HG02981 (cell line): ENCODE measurements around the gene CSDE1.
A peak's percentile ranks its signal among the peaks of the same experiment; 100 is the strongest.

Experiments used
- ATAC-seq: cut with Tn5 transposase; IDR thresholded peaks from one replicate; pipeline ENCODE4 v1.9.1; 2021; ENCODE audit warnings: mild to moderate bottlenecking, moderate library complexity; ENCODE audit not compliant: unreplicated experiment

CSDE1 gene

DNA sequence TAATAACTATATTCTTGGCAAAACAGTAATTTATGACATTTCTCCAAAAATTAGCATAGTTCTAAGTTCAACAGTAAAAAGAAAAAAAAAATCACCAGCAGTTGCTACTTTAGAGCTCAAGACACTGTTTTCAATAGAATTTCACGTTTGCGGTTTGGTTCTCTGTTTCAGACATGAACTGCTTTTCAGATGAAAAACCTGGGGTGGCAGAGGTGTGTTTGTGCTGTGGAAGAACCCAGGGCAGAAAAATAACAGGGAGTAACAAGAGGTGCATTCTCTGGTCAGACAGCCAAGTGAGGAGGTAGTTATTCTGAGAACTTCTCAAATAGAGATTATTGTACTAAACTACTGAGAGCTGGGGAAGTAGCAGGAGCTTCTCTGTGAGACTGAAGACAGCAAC lies 50.2 kb downstream of the CSDE1 start:
- ATAC-seq, result no peak

- no peak for ATAC-seq
Observed at GRCh38 chr1:114703242-114703641, 54.5 kb downstream of the CSDE1 start.

GRCh38 chr1:114702737-114703136 lies 55.0 kb downstream of the CSDE1 start:
- ATAC-seq, result no peak

GRCh38 chr1:114701931-114702330 lies 55.9 kb downstream of the CSDE1 start:
- ATAC-seq, result no peak

GRCh38 chr1:114700036-114700600 lies 57.7 kb downstream of the CSDE1 start:
- no peak for ATAC-seq

- no peak for ATAC-seq
Observed at GRCh38 chr1:114696810-114697209, 61.0 kb downstream of the CSDE1 start.

- no peak for ATAC-seq
Observed at GRCh38 chr1:114695430-114696058, 62.2 kb downstream of the CSDE1 start, which contains the start of gene AMPD1. Gene AMPD1, minus strand, starts transcription at chr1:114695546. Its CDS starts 75 bp downstream, at chr1:114695471.

GRCh38 chr1:114694540-114695310 lies 63.1 kb downstream of the CSDE1 start:
- ATAC-seq, result no peak

- no peak for ATAC-seq
Observed at GRCh38 chr1:114692947-114693346, 64.8 kb downstream of the CSDE1 start.

DNA sequence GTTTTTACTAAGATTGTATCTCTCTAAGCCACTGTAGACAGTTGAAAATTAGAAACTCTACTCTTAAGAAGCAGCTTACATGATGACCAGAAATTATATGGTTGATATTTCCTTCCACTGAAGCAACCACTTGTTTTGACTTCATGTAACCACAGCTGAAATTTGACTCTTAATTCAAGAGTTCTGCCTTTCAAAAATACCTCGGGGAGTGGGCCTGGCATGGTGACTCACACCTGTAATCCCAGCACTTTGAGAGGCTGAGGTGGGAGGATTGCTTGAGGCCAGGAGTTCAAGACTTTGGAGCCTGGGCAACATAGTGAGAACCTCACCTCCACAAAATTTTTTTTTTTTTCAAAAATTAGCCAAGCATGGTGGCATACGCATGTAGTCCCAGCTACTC lies 66.7 kb downstream of the CSDE1 start:
- ATAC-seq, result no peak

GRCh38 chr1:114690148-114690547 lies 67.6 kb downstream of the CSDE1 start:
- no peak for ATAC-seq

DNA sequence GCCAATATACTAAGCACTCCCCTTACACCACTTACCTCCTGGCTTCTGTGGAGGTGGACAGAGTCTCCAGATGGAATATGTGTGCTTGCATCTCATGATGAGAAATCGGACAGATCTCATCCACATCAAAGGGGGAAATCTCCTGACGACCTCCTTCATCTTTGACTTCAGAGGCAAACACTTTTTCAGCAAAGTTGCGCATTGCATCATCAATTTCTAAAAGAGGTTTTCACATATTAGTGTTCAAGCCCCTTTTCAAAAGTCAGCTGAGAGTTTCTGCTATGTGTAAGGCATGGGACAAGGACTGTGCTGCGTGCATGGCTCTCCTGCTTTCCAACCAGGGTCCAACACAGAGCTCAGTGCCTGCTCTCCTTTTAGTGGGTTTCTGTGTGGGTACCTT lies 69.3 kb downstream of the CSDE1 start:
- ATAC-seq, result no peak

GRCh38 chr1:114685851-114686250 lies 71.9 kb downstream of the CSDE1 start:
- ATAC-seq, result no peak

GRCh38 chr1:114677691-114678090 lies 80.1 kb downstream of the CSDE1 start:
- ATAC-seq, result no peak

GRCh38 chr1:114676115-114676514 lies 81.7 kb downstream of the CSDE1 start:
- no peak for ATAC-seq

- ATAC-seq, result no peak
Observed at GRCh38 chr1:114671939-114672275, 85.9 kb downstream of the CSDE1 start.

DNA sequence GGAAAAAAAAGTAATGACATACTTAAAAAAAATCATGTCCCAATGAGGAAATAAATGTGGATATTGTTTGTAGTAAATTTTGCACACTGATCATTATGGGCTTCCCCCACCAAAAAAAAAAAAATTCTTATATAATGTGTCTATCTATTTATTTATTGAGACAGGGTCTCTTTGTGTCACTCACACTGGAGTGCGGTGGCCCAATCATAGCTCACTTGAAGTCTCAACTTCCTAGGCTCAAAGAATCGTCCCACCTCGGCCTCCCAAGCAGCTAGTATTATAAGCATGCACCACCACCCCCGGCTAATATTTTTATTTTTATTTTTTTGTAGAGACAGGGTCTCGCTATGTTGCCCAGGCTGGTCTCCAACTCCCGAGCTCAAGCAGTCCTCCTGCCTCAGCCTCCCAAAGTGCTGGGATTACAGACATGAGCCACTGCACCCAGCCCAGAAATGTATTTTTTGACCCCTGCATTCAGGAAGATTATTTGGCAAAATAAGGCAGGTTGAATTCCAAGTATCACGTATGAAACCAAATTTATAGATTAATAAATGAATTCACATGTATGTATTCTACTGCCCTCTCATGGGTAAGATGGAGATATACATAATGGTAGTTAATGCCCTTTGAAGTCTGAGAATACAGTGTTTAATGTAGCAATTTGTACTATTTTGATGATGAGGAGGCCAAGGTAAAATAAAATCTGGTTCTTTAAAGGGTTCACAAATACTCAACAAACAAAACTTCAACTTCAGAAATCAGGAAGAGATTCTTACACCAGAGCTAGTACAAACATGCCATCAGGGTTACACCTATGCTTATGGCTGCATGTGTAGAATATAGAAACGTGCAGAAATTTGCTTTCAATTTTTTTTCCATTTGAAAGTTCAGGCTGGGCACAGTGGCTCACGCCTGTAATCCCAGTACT lies 86.5 kb downstream of the CSDE1 start:
- ATAC-seq, result no peak

DNA sequence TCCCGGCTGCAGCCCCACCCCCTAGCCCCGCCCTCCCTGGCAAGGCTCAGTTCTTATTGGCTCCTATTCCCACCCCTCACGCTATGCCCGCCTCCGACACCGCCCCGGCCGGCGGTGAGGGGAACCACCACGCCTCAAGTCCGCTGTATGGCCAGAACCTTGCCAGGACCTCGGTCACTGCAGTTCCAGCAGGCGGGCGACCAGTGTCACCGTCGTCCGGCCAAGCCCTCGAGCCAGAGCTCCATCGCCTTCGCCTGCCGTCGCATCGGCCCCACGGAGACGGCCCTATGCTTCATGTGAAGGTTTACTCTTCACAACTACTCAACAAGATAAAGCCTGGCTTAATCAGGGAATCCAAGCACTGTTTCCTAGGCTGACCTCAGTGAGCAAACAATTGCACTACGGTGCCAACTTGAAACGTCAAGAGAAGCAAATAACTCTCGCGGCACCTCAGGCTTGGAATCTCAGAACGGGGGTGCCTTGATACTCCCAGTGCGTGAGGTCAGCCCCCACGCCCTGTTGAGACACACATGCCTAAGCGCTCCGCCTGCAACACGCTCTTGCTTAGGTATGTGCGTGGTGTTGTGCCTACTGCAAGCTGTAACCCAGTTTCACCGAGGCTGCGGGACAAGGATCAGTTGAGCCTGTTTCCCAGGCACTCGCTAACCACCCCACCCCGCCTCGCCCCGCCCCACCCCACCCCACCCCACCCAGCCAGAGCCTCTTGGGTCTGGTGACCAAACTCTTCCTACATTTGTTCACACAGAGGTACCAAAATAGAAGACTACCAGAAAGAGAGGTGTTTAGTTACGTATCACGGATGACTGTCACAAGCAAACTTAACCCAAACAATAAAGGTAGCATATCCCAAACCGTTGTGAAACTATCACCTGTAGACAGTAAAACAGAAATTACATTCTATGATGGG lies 87.4 kb downstream of the CSDE1 start:
- ATAC-seq, result peak; percentile 98

DNA sequence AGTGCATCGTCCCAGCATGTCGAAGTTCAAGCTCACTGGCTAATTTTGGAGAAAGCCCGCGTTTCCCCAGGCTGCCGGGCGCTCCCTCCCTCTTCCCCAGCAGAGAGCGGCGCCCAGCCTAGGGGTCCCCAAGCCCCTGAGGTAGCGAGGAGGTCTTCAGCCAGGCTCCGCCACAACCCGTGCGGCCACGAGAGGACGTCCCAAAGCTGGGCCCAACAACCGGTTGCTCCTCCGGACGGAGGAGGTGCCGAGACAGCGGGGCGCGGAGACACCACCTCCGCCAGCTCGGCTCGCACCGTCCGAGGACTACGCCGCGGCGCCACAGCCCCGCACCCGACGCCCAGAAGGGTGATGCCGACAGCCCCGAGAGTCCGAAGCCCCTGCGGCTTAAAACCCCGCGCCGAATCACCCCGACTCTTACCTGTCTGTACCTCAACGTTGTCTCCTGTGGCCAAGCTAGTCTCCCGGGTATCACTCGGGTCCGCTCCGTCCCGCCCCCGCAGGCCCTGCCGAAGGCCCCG lies 88.2 kb downstream of the CSDE1 start, which contains the start of gene DENND2C:
Gene DENND2C (minus strand): TSS at position 488 of the 521 bp plus-strand sequence. CDS start 44,065 bp downstream, outside the sequence.
- peak; percentile 55 for ATAC-seq
